IPS-18c (cell line): ENCODE data around the gene PARD3.

Experiments
- H3K4me3 ChIP-seq: 2 replicates; pipeline ENCODE4 v1.7.0; 2013; ENCODE audit warnings: low read depth, mild to moderate bottlenecking, low read length, moderate library complexity; ENCODE audit not compliant: insufficient read depth
- H3K9me3 ChIP-seq: one replicate; pipeline ENCODE4 v1.6.1; 2013; ENCODE audit warnings: mild to moderate bottlenecking, low read length, moderate library complexity; ENCODE audit not compliant: control insufficient read depth, insufficient read depth

Gene PARD3

DNA sequence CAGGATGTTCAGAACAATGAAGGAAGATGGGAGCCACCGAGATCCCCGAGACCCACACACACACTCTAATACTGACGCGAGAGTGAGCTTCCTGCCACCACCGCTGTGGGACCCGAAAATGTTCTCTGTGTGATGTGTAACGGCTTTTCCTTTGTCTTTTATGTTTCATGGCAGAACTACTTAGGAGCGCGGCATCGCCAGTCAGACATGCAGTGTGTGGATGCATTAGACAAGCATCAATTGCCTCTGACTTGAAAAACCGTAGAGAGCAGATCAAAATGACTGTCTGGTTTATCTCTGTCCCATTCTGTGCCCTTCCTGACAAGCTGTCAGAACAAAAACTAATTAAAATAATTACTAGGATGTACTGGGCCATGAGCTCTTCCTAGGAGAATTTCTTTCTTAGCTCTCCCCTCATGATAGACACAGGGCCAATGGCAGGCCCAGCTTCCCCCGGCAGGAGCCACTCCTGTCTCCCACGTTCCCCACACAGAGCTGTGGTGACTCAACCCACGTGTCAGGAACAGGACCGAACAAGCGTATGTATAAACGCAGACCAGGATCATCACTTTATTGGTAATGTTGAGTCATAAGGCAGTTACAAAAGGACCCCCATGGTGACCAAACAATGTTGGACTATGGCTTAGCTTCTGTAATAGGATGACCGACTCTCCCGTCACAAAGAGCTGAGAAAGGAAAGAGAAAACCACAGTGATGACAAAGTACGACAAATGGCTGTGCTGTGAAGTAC lies 705.0 kb downstream of the PARD3 start:
- no peaks in the 10 kb centered on the region for H3K9me3 ChIP-seq
- H3K4me3 ChIP-seq, result no peak overlapping the region

DNA sequence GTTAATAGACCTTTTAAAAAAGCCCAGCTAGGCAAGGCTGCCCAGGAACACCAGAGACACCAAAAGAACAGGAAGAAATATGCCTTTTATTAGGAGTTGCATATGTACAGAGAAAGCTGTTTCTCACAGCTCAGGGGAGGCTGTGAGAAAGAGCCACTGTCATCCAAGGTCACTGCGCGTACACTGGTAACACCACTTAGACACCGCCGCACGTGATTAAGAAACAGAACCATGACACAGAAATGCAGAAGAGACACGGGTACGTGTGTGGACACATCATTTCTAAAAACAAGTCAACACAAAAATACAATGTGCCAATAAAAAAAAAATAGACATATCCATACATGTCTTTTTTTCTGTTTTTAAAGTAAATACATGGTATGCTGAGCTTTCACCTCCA lies 705.6 kb downstream of the PARD3 start:
- Histone ChIP-seq H3K9me3 (no peaks in the 10 kb centered on the region), H3K4me3 (no peak overlapping the region)

DNA sequence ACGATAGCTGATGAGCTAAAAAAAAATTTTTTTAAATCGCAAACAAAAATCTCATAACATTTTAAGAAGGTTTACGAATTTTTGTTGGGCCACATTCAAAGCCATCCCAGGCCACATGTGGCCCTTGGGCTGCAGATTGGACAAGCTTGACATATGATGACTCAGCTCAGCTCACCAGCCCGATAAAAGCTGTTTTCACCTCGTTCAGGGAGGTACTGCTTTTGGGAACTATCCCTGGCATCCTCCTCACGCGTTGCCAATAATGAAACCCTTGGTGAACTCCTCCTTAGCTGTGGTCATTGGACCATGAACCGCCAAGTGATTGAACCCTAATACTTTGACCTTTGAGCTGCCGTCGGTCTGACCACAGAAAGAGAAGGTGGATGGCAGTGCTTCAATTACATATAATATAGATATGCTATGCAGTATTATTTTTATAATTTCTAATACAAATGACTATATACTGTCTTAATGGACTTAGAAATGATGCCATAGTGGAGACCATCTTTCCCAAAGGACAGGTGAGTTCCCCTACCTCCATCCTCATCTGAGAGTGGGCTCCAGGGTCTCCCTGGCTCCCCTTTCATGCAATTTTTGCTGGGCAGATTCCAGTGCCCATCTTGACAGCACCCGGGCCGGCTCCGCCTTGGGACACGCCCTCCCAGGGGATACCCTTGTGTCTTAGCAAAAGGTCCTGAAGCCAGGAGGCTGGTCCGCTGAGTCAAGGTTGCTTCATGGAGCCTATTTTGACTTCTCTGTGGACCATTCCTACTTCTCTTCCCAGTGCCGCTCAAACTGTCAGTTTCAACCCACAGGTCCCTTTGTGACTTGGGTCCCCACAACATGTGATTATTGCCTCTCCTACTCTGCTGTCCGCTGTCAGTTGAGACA lies 707.2 kb downstream of the PARD3 start:
- no peaks in the 10 kb centered on the region for H3K9me3 ChIP-seq
- no peak overlapping the region for H3K4me3 ChIP-seq

DNA sequence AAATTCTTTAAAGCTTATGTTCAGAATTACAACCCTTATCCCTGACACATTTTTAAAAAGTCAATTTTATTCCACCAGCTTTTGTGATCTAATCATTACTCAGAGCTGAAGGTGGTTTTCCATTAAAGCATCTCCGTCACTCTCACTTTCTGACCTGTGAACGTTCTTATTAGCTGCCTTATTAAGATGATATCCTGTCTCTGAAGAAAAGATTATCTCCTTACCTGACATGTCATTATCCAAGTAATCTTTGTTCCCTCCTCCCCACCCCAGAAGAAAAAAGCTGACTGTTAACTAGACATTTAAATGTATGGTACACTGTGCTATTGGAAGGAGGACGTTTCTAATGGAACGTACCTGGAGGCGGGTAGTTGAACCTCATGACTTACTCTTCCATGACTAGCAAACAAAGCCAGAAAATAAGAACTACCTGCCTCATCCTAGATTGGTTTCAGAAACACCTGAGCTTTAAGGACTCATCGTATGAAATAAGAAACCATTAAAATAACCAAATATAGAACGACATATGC lies 708.7 kb downstream of the PARD3 start:
- H3K9me3 ChIP-seq, result no peaks in the 10 kb centered on the region
- H3K4me3 ChIP-seq, result no peak overlapping the region

DNA sequence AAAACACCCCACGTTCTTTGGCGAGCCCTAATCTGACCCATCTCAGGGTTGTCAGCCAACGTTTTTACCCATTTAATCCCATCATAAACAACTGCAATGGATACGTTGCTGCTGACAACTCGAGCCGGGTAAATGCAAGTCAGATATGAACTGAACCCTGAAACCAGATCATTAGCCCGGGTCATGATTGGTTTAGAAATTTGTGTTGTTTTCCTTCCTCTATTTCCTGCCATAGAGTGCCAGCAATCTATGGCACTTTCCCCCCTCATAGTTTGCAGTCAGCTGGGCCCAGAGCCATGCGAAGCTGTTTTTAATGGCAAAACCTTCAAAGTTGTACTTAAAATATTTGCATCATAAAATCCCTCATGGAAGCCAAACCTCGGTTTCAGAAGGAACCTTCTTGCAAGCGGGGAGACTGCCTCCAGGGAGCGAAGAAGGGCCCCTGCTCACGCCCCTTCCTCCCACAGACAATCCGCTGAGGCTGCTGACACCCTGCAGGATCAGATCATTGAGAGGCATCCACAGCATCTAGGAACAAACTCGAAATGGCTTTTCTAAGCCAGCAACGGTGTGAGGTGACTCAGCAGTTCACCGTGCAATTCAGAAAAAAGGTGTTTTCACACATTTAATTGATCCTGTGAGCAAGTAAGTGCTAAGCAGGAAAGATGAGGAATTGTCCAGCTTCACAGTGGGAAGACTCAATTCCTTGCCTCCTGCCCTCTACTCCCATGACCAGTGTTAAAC lies 710.1 kb downstream of the PARD3 start:
- no peak overlapping the region for H3K4me3 ChIP-seq

DNA sequence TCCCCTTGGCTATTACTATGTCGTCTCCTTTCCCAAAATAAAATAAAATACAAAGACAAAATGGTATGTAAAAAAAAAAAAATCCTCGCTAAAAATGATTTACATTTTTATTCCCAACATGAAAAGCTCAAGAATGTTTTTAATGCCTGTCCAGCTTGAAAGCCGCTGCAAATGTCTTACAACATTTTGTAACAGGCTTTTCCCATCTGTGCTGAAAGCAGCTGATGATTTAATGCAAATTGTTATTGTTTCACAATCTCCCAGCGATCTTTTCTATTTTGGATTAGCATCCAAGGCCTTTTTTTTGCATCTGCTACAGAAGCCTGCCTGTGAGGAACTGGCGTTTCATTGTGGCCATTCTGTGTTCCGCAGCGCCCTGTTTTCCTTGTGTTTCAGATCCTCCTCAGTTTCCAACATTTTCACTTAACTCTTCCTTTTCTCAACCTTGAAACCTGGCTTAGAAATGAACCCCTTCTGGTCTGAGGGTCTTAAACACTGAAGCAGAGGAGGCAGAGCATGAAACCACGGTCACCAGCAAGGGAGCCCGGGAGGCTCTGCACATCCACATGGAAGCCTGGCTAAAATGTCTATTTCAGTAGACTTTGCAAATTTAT lies 712.1 kb downstream of the PARD3 start:
- Histone ChIP-seq H3K9me3 (peaks cover 3% of the 10 kb centered on the region), H3K4me3 (no peak overlapping the region)

More for the DNA sequence above, 710.1 kb downstream of the PARD3 start:
- no peaks in the 10 kb centered on the region for H3K9me3 ChIP-seq

DNA sequence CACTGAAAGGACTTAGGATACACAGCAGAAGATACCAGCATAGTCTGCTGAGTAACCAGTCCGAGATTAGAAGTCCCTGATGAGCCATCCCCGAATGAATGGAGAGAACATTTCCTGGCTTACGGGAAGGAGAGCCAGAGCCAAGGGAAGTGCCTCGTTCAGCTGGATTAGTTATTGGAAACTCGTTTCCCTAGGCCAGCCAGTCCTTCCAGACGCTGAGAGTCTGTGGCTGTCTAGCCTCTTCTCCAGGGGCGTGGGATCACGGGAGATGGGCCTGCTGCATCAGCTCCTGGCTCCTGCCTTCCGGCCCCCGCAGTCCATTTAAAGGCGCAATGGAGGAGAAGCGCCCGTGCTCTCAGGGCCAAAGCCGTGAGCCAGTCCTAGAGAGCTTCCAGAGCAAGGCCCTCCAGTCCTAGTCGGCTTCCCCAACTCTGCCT lies 712.8 kb downstream of the PARD3 start:
- H3K9me3 ChIP-seq, result peaks cover 3% of the 10 kb centered on the region
- H3K4me3 ChIP-seq, result no peak overlapping the region

DNA sequence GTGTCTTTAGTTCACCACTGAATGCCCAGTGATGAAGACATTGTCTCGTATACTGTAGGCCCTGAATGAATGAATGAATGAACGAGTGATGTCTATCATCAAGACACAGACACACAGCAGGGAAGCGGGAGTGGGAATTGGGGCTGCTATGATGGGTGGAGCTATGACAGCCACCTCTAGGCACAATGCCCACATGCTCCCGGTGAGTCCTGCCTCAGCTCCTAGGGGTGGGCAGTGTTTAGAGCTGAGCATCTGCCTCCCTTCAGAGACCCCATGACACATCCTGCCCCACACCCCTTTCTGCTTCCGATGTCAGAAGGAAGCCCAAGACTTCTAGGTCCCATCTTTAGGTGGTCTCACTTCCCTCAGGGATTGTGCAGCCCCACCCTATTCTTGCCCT lies 714.1 kb downstream of the PARD3 start:
- Histone ChIP-seq H3K9me3 (peaks cover 3% of the 10 kb centered on the region), H3K4me3 (no peak overlapping the region)

DNA sequence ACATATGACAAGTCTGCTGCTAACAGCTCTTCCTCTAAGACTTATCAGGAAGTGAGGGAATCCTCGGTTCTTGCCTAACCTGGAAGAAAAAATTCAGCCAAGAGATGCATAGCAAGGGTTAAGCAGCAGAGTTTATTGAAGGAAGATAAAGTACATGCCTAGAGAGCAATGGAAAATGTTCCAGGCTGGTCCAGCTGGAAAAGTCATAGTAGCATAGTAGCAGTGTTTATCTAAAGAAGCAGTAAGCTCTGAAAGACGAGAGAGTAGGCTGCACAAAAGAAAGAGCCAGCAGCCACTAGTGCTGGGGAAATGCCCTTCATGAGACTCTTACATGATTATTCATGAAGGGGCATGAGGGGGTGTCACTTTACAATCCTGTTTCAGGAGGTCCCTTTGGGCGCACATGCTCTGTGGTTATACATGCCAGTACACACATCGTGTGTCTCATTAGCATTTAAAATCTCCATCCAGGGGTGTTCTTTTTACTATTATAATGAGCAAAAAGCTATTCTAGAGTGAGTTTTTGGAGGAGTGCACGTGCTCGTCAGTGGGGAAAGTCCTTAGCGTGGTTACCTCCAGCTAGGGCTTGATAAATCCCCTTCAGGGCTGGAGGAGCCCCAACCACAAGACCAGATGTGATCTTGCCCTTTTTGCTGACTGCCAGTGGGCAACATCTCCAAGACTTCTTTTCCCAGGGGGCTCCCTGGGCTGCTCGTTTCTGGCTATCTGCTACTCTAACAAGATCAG lies 716.1 kb downstream of the PARD3 start:
- Histone ChIP-seq H3K4me3 (no peak overlapping the region), H3K9me3 (peaks cover 3% of the 10 kb centered on the region)

DNA sequence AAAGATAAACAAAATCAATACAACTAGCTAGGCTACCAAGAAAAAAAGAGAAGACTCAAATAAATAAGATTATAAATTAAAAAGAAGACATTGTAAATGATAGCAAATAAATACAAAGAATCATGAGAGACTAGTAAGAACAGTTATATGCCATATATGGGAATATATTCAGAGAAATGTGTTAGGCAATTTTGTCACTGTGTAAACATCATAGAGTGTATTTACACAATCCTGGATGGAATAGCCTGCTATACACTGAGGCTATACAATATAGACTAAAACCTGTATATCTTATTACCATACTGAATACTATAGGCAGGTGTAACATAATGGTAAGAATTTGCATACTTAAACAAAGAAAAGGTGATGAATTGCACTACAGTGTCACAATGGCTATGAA lies 717.4 kb downstream of the PARD3 start:
- Histone ChIP-seq H3K4me3 (no peak overlapping the region), H3K9me3 (peaks cover 3% of the 10 kb centered on the region)

DNA sequence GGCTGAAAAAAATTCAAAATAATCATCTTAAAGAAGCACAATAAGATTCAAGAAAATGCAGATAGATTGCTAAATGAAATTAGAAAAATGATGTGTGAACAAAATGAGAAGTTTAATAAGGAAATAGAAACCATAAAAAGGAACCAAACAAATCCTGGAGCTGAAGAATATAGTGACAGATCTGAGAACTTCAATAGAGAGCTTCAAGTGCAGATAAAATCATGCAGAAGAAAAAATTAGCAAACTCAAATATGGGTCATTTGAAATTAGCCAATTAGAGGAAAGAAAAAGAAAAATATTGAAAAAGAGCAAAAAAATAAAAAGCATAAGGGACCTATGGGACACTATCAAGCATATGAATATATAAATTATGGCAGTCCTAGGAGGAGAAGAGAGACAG lies 720.1 kb downstream of the PARD3 start:
- no peak overlapping the region for H3K4me3 ChIP-seq
- H3K9me3 ChIP-seq, result peaks cover 3% of the 10 kb centered on the region

DNA sequence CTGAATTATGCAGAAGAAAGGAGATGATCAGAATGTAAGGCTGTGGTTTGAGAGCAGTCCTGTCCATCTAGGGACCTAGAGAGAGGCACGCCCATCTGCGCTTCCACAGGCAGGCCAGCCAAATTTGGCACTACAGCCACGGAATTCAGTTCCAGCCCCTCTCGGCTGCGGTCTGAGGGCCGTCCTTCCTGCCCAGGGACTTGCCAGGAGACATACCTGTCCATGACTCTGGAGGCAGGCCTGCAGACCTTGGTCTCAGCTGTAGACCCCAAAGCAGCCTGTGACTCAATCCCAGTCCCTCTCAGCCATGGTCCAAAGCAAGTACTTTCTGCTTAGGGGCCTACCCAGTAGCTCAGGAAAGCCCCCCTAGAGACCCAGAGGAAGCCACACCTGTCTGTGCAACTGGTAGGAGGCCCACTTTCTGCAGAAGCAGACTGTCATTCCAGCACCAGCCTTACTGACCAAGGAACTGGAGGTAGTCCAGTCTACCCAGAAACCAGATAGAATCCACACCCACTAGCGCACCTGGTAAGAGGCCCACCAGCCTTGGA lies 720.9 kb downstream of the PARD3 start:
- H3K4me3 ChIP-seq, result no peak overlapping the region
- H3K9me3 ChIP-seq, result peaks cover 3% of the 10 kb centered on the region

DNA sequence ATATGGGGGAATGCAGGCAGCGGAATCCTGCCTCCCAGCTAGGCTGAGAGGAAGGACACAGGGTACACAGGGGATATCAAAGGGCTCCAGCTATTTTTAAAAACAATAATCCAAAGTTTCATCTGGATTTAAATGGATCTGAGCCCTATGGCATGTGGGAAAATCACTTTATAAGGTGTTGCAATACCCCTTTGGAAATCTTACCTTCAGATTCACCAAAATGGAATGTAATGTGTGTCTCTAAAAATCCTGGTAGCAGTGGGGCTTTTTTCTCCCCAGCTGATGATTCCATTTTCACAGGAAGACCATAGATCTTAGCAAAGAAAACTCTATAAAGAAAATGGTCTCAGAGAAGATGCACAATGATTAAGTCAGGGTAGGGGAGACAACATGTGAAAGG lies 722.2 kb downstream of the PARD3 start:
- H3K9me3 ChIP-seq, result no peaks in the 10 kb centered on the region
- no peak overlapping the region for H3K4me3 ChIP-seq

DNA sequence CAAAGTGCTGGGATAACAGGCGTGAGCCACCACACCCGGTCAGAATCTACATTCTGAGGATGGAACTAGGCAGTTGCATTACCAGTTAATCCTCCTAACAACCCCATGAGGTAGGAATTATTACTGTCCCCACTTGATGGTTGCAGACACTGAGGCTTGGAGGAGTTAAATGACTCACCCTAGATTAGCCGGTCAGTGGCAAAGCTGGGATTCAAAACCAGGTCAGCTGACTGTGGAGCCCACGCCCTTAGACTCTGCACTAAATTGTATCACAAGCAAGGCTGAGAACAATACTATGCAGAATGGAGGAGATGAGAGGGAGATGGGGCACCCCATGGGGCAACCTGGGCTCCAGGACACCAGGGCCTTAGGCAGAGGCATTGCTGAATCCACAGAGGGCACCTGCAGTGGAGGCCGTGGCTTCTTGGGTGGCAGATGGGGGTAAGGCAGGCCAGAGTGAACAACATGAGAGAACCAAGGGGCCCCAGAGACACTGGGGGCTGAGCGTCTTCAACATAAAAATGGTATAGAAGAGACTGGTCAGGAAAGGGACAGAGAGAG lies 723.4 kb downstream of the PARD3 start:
- Histone ChIP-seq H3K9me3 (no peaks in the 10 kb centered on the region), H3K4me3 (no peak overlapping the region)

DNA sequence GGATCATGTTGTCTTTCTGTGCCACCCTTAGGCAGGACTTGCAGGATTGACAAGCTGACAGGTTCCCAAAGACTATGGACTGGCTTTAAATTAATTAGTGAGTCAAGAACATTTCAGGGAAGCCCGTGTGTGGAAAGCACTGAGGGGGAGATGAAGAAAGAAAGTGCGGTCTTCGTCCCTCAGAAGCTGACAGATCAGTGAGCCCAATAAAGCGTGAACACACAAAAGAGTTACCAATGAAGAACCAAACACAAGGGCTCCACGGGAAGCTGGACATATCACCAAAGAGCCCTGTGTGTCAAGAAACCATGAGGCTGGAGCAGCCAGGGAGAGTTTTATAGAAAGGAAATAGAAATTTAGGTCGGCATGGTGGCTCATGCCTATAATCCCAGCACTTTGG lies 725.8 kb downstream of the PARD3 start:
- Histone ChIP-seq H3K4me3 (no peak overlapping the region), H3K9me3 (no peaks in the 10 kb centered on the region)

DNA sequence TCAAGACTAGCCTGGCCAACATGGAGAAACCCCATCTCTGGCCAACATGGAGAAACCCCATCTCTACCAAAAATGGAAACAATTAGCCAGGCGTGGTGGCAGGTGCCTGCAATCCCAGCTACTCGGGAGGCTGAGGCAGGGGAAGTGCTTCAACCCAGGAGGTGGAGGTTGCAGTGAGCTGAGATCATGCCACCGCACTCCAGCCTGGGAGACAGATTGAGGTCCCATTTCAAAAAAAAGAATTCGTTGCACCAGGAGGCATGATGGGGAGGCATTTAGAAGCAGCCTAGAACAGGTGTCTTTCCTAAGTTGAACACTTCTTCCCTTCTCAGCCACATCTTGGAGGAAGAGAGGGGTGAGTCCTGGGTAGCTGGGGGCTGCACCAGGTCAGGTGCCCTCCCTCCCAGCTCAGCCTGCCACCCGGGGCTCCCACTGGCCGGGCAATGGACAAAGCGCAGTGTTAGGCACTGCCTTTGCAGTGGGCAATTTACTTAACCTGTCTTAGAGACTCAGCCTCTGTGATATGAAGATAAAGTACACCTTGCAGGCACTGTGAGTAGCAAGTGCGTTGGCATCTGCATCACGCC lies 726.8 kb downstream of the PARD3 start:
- H3K4me3 ChIP-seq, result no peak overlapping the region
- H3K9me3 ChIP-seq, result no peaks in the 10 kb centered on the region
